ENCODE measurements around the gene MLLT3. TPM values are rescaled to one million over a fixed set of nuclear protein-coding genes. Genes with fewer than 3 reads are reported as not detected.

The MLLT3 gene
- total and polyA plus RNA-seq, 2 of the 13 experiments (the other 11 are each of a cell fraction or from before 2014, with no cell fraction given): 12.3 to 12.6 TPM

- Histone ChIP-seq H4K20me1 (ENCODE audit: insufficient read depth, low read length) (no peaks in the 10 kb centered on the region; the same call in 1 of the 2 replicates), H3K9ac (ENCODE audit: insufficient read depth, low read depth, low read length) (no peak overlapping the region), H3K36me3 (replicated peaks in 1 of 2; ENCODE audit: control insufficient read depth in 1 of 2, insufficient read depth in 2 of 2, low read length in 2 of 2) (no peaks in the 10 kb centered on the region), H3K27me3 (ENCODE audit: control insufficient read depth in 1 of 2, insufficient read depth in 2 of 2, low read length in 2 of 2) (no peaks in the 10 kb centered on the region), H3K4me1 (ENCODE audit: insufficient read depth, low read length) (peaks cover 18% of the 10 kb centered on the region), H3K79me2 (ENCODE audit: insufficient read depth, low read length) (no peaks in the 10 kb centered on the region), H3K4me3 (replicated peaks in 1 of 3; ENCODE audit: insufficient read depth in 1 of 3, low read depth in 2 of 3, low read length in 3 of 3) (no peak overlapping the region), H3K9me3 (ENCODE audit: low read length) (no peaks in the 10 kb centered on the region), H2AFZ (ENCODE audit: low read length) (no peak overlapping the region), H3K4me2 (ENCODE audit: low read depth, low read length) (no peak overlapping the region), H3K27ac (ENCODE audit: extremely low read length, insufficient read depth, low read length) (no peak overlapping the region)
- no TSS peak for BruUV-seq (replicated peaks)
- CTCF ChIA-PET (ENCODE audit: low intra/inter-chr PET ratio, low total read pairs): no interaction called here
- intact Hi-C loops (cut with micrococcal nuclease; ENCODE audit: unreplicated experiment) (loop anchor here (10.0 kb wide), 1 partner anchor 511 kb away; no protein-coding TSS in a partner anchor), in situ Hi-C loops (cut with HindIII; ENCODE audit: extremely low pct_ligation_motif_present, low pct_unique_long_range_greater_than_20kb) (loop anchor here (25.0 kb wide), 1 partner anchor 759 kb away; no protein-coding TSS in a partner anchor)
- no peak for DNase-seq (ENCODE audit: low spot score)
- FAIRE-seq: no peak
- no peak for ATAC-seq
- POLR2A ChIA-PET: no interaction called here
- 50% methylated on average over 1 of the region's 1 CpG for WGBS (ENCODE audit: low lambda C conversion rate)
- no peak for TF ChIP-seq HMG20A (CRISPR knock-in tag; IDR thresholded peaks at IDR 0.05; ENCODE audit: borderline replicate concordance)
- TF ChIP-seq, protein P1, sequence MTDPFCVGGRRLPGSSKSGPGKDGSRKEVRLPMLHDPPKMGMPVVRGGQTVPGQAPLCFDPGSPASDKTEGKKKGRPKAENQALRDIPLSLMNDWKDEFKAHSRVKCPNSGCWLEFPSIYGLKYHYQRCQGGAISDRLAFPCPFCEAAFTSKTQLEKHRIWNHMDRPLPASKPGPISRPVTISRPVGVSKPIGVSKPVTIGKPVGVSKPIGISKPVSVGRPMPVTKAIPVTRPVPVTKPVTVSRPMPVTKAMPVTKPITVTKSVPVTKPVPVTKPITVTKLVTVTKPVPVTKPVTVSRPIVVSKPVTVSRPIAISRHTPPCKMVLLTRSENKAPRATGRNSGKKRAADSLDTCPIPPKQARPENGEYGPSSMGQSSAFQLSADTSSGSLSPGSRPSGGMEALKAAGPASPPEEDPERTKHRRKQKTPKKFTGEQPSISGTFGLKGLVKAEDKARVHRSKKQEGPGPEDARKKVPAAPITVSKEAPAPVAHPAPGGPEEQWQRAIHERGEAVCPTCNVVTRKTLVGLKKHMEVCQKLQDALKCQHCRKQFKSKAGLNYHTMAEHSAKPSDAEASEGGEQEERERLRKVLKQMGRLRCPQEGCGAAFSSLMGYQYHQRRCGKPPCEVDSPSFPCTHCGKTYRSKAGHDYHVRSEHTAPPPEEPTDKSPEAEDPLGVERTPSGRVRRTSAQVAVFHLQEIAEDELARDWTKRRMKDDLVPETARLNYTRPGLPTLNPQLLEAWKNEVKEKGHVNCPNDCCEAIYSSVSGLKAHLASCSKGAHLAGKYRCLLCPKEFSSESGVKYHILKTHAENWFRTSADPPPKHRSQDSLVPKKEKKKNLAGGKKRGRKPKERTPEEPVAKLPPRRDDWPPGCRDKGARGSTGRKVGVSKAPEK (CRISPR knock-in tag; IDR thresholded peaks at IDR 0.05; ENCODE audit: borderline replicate concordance): no peak
- TF ChIP-seq, protein P2, sequence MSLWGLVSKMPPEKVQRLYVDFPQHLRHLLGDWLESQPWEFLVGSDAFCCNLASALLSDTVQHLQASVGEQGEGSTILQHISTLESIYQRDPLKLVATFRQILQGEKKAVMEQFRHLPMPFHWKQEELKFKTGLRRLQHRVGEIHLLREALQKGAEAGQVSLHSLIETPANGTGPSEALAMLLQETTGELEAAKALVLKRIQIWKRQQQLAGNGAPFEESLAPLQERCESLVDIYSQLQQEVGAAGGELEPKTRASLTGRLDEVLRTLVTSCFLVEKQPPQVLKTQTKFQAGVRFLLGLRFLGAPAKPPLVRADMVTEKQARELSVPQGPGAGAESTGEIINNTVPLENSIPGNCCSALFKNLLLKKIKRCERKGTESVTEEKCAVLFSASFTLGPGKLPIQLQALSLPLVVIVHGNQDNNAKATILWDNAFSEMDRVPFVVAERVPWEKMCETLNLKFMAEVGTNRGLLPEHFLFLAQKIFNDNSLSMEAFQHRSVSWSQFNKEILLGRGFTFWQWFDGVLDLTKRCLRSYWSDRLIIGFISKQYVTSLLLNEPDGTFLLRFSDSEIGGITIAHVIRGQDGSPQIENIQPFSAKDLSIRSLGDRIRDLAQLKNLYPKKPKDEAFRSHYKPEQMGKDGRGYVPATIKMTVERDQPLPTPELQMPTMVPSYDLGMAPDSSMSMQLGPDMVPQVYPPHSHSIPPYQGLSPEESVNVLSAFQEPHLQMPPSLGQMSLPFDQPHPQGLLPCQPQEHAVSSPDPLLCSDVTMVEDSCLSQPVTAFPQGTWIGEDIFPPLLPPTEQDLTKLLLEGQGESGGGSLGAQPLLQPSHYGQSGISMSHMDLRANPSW (CRISPR knock-in tag; IDR thresholded peaks at IDR 0.05; ENCODE audit: borderline replicate concordance): no peak
- no peak for TF ChIP-seq ZNF3 (CRISPR knock-in tag; IDR thresholded peaks at IDR 0.05)
- no peak for TF ChIP-seq PRPF4 (IDR thresholded peaks at IDR 0.05; ENCODE audit: low read depth, low read length, poor library complexity, severe bottlenecking)
- TF ChIP-seq FOXA3 (CRISPR knock-in tag; IDR thresholded peaks at IDR 0.05): no peak
- TF ChIP-seq ZBTB33 (CRISPR knock-in tag; IDR thresholded peaks at IDR 0.05): no peak
- TF ChIP-seq ZNF562 (CRISPR knock-in tag; IDR thresholded peaks at IDR 0.05; ENCODE audit: borderline replicate concordance): no peak
- no peak for TF ChIP-seq ZNF660 (CRISPR knock-in tag; IDR thresholded peaks at IDR 0.05; ENCODE audit: borderline replicate concordance, low read depth)
- TF ChIP-seq MEIS1 (CRISPR knock-in tag; IDR thresholded peaks at IDR 0.05; ENCODE audit: borderline replicate concordance): no peak
- TF ChIP-seq ZNF816 (CRISPR knock-in tag; IDR thresholded peaks at IDR 0.05; ENCODE audit: borderline replicate concordance): no peak
- no peak for TF ChIP-seq ZNF367 (CRISPR knock-in tag; IDR thresholded peaks at IDR 0.05; ENCODE audit: borderline replicate concordance)
- TF ChIP-seq ZNF790 (CRISPR knock-in tag; IDR thresholded peaks at IDR 0.05; ENCODE audit: borderline replicate concordance): no peak
- no peak for TF ChIP-seq ZNF552 (CRISPR knock-in tag; IDR thresholded peaks at IDR 0.05; ENCODE audit: borderline replicate concordance)
- TF ChIP-seq MTF2 (CRISPR knock-in tag; IDR thresholded peaks at IDR 0.05; ENCODE audit: borderline replicate concordance): no peak
These were observed 268.8 kb downstream of the MLLT3 start for GRCh38 chr9:20353524-20353923.

Measured in HepG2 (cell line).